HG03196 (cell line): Measurements from ENCODE around the gene TEPSIN.

Experiments used
- ATAC-seq: cut with Tn5 transposase; IDR thresholded peaks from one replicate; pipeline ENCODE4 v1.9.1; 2021; ENCODE audit not compliant: unreplicated experiment

Gene TEPSIN

GRCh38 chr17:81222620-81222905 is 16.3 kb downstream of the TEPSIN start:
- ATAC-seq, result no peak

- no peak for ATAC-seq
These were observed 16.8 kb downstream of the TEPSIN start for GRCh38 chr17:81221842-81222619.

- no peak for ATAC-seq
These were observed 17.4 kb downstream of the TEPSIN start for GRCh38 chr17:81221371-81221841.

GRCh38 chr17:81219476-81220180 is 19.2 kb downstream of the TEPSIN start:
- ATAC-seq, result no peak

- ATAC-seq, result no peak
These were observed 19.9 kb downstream of the TEPSIN start for GRCh38 chr17:81218991-81219390.

GRCh38 chr17:81218459-81218858 is 20.4 kb downstream of the TEPSIN start:
- ATAC-seq, result no peak

- no peak for ATAC-seq
These were observed 21.4 kb downstream of the TEPSIN start for GRCh38 chr17:81217491-81217890.

- no peak for ATAC-seq
These were observed 24.9 kb downstream of the TEPSIN start for GRCh38 chr17:81213978-81214377.

- no peak for ATAC-seq
These were observed 26.5 kb downstream of the TEPSIN start for GRCh38 chr17:81212365-81212764.

GRCh38 chr17:81210868-81211267 is 28.0 kb downstream of the TEPSIN start:
- no peak for ATAC-seq

- no peak for ATAC-seq
These were observed 28.4 kb downstream of the TEPSIN start for GRCh38 chr17:81210466-81210865.

- ATAC-seq, result no peak
These were observed 29.7 kb downstream of the TEPSIN start for GRCh38 chr17:81209141-81209540.

GRCh38 chr17:81208651-81209050 is 30.2 kb downstream of the TEPSIN start:
- no peak for ATAC-seq

- no peak for ATAC-seq
These were observed 31.0 kb downstream of the TEPSIN start for GRCh38 chr17:81207610-81208581.

- ATAC-seq, result no peak
These were observed 32.2 kb downstream of the TEPSIN start for GRCh38 chr17:81206657-81207056.

GRCh38 chr17:81206166-81206565 is 32.7 kb downstream of the TEPSIN start:
- no peak for ATAC-seq

GRCh38 chr17:81204578-81204977 is 34.3 kb downstream of the TEPSIN start:
- no peak for ATAC-seq

- no peak for ATAC-seq
These were observed 35.7 kb downstream of the TEPSIN start for GRCh38 chr17:81203136-81203535.

- ATAC-seq, result no peak
These were observed 36.5 kb downstream of the TEPSIN start for GRCh38 chr17:81202318-81202717.

- ATAC-seq, result no peak
These were observed 37.9 kb downstream of the TEPSIN start for GRCh38 chr17:81200695-81201580.
